Measurements from ENCODE around the gene CNOT6. TPM values are rescaled to one million over a fixed set of nuclear protein-coding genes. Genes with fewer than 3 reads are reported as not detected.
"Not testable (repeated sequence)": the region's sequence is repeated elsewhere in the genome, so short reads cannot be mapped to it uniquely, and the experiment has no call there.

CNOT6 gene
- total RNA-seq, 1 donor from 2014 or later, result 41.7 TPM

- Mint-ChIP-seq H3K27me3 (ENCODE audit: low read depth, unreplicated experiment) (no peaks in the 10 kb centered on the region), H3K27ac (ENCODE audit: unreplicated experiment) (no peak overlapping the region), H3K9me3 (ENCODE audit: unreplicated experiment) (peaks cover 1% of the 10 kb centered on the region), H3K36me3 (ENCODE audit: low read depth, unreplicated experiment) (no peaks in the 10 kb centered on the region), H3K4me1 (ENCODE audit: low read depth, unreplicated experiment) (peaks cover 2% of the 10 kb centered on the region), H3K4me3 (ENCODE audit: unreplicated experiment) (no peak overlapping the region)
- Histone ChIP-seq H3K4me2 (ENCODE audit: low read length) (no peak overlapping the region), H3K79me2 (ENCODE audit: insufficient read depth, low read length) (peaks cover 97% of the 10 kb centered on the region), H3K4me3 (ENCODE audit: insufficient read depth, low read depth, low read length) (no peak overlapping the region), H4K20me1 (ENCODE audit: insufficient read depth, low read length) (peaks cover 80% of the 10 kb centered on the region), H3K36me3 (ENCODE audit: insufficient read depth, low read length) (no peaks in the 10 kb centered on the region), H3K27ac (ENCODE audit: low read depth, low read length) (no peak overlapping the region), H2AFZ (ENCODE audit: low read depth, low read length) (no peak overlapping the region), H3K9ac (ENCODE audit: low read length) (no peak overlapping the region), H3K27me3 (ENCODE audit: insufficient read depth, low read length) (no peaks in the 10 kb centered on the region), H3K9me3 (ENCODE audit: insufficient read depth, low read depth, low read length) (no peaks in the 10 kb centered on the region), H3K4me1 (ENCODE audit: insufficient read depth, low read length) (no peaks in the 10 kb centered on the region)
- TF ChIP-seq CTCF (IDR thresholded peaks at IDR 0.05; ENCODE audit: insufficient read depth, low read depth, low read length) (no peak), EZH2 (IDR thresholded peaks at IDR 0.05; ENCODE audit: insufficient read depth, low read length) (no peak)
- DNase-seq (ENCODE audit: low read depth), result no peak
- FAIRE-seq, result no peak
Measured at GRCh38 chr5:180507661-180508060, 13.5 kb downstream of the CNOT6 start.

GRCh38 chr5:180515294-180515693 lies 21.1 kb downstream of the CNOT6 start:
- TF ChIP-seq CTCF (IDR thresholded peaks at IDR 0.05; ENCODE audit: insufficient read depth, low read depth, low read length) (no peak), EZH2 (IDR thresholded peaks at IDR 0.05; ENCODE audit: insufficient read depth, low read length) (no peak)
- Mint-ChIP-seq H3K4me3 (ENCODE audit: unreplicated experiment) (no peak overlapping the region), H3K27me3 (ENCODE audit: low read depth, unreplicated experiment) (no peaks in the 10 kb centered on the region), H3K9me3 (ENCODE audit: unreplicated experiment) (no peaks in the 10 kb centered on the region), H3K27ac (ENCODE audit: unreplicated experiment) (no peak overlapping the region), H3K4me1 (ENCODE audit: low read depth, unreplicated experiment) (peaks cover 4% of the 10 kb centered on the region), H3K36me3 (ENCODE audit: low read depth, unreplicated experiment) (no peaks in the 10 kb centered on the region)
- Histone ChIP-seq H3K9me3 (ENCODE audit: insufficient read depth, low read depth, low read length) (no peaks in the 10 kb centered on the region), H3K36me3 (ENCODE audit: insufficient read depth, low read length) (no peaks in the 10 kb centered on the region), H4K20me1 (ENCODE audit: insufficient read depth, low read length) (peaks cover 80% of the 10 kb centered on the region), H3K27ac (ENCODE audit: low read depth, low read length) (no peak overlapping the region), H3K79me2 (ENCODE audit: insufficient read depth, low read length) (peaks cover 93% of the 10 kb centered on the region), H3K9ac (ENCODE audit: low read length) (no peak overlapping the region), H3K27me3 (ENCODE audit: insufficient read depth, low read length) (no peaks in the 10 kb centered on the region), H2AFZ (ENCODE audit: low read depth, low read length) (no peak overlapping the region), H3K4me2 (ENCODE audit: low read length) (no peak overlapping the region), H3K4me3 (ENCODE audit: insufficient read depth, low read depth, low read length) (no peak overlapping the region), H3K4me1 (ENCODE audit: insufficient read depth, low read length) (no peaks in the 10 kb centered on the region)
- DNase-seq (ENCODE audit: low read depth), result no peak
- FAIRE-seq, result no peak

- H2AFZ ChIP-seq (ENCODE audit: low read depth, low read length); H3K27ac Mint-ChIP-seq (ENCODE audit: unreplicated experiment); H3K9me3 Mint-ChIP-seq (ENCODE audit: unreplicated experiment); H3K27me3 ChIP-seq (ENCODE audit: insufficient read depth, low read length); H3K27me3 Mint-ChIP-seq (ENCODE audit: low read depth, unreplicated experiment); DNase-seq (ENCODE audit: low read depth); H3K36me3 ChIP-seq (ENCODE audit: insufficient read depth, low read length); H3K36me3 Mint-ChIP-seq (ENCODE audit: low read depth, unreplicated experiment); H3K9ac ChIP-seq (ENCODE audit: low read length); H3K4me1 Mint-ChIP-seq (ENCODE audit: low read depth, unreplicated experiment); H3K9me3 ChIP-seq (ENCODE audit: insufficient read depth, low read depth, low read length); H3K27ac ChIP-seq (ENCODE audit: low read depth, low read length); H3K4me1 ChIP-seq (ENCODE audit: insufficient read depth, low read length); FAIRE-seq; H3K4me2 ChIP-seq (ENCODE audit: low read length); H3K4me3 Mint-ChIP-seq (ENCODE audit: unreplicated experiment); H3K4me3 ChIP-seq (ENCODE audit: insufficient read depth, low read depth, low read length): not testable (repeated sequence)
- peaks cover 92% of the 10 kb centered on the region for H3K79me2 ChIP-seq (ENCODE audit: insufficient read depth, low read length)
- peaks cover 77% of the 10 kb centered on the region for H4K20me1 ChIP-seq (ENCODE audit: insufficient read depth, low read length)
Measured at GRCh38 chr5:180515974-180516373, 21.8 kb downstream of the CNOT6 start.
